ENCODE results near the gene MYH11.

MYH11 gene

DNA sequence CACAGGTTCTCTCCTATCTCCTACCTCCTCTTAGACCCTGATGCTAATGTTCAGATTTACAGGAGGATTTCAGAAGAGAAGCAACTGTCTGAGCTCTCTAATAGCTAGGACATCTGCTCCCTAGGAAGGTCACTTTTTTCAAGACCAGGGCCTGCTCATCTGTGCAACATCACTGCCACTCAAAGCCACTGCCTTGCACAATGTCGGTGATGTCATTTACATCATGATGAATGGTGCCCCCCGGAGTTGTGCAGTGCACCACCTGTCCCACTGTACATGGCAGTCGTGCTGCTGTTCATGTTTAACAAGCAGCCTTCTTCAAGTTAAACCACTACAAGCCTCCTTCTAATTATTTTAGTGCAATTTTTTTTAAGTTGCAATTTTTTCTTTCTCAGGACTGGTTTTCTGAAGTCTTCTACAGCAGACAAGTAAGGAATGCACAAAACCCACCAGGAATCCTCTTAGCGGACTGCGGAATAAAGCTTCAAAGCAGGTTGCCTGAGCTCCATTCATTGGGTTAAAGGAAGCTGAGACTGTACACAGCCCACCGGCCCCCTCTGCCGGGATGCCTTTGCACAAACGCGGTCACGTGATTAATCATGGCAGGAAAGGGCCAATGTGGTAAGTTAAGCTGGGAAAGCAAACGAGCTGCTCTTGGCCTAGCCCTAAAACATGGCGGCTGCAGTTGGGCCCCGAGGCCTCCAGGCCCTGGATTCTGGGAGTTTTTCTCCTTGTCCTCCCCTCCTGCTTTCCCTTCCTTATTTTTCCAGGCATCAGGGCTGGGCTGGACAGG is 74.1 kb downstream of the MYH11 start:
- DNase-seq (ENCODE audit: extremely low read depth, low read depth) = no peak
- TF ChIP-seq, protein P1, sequence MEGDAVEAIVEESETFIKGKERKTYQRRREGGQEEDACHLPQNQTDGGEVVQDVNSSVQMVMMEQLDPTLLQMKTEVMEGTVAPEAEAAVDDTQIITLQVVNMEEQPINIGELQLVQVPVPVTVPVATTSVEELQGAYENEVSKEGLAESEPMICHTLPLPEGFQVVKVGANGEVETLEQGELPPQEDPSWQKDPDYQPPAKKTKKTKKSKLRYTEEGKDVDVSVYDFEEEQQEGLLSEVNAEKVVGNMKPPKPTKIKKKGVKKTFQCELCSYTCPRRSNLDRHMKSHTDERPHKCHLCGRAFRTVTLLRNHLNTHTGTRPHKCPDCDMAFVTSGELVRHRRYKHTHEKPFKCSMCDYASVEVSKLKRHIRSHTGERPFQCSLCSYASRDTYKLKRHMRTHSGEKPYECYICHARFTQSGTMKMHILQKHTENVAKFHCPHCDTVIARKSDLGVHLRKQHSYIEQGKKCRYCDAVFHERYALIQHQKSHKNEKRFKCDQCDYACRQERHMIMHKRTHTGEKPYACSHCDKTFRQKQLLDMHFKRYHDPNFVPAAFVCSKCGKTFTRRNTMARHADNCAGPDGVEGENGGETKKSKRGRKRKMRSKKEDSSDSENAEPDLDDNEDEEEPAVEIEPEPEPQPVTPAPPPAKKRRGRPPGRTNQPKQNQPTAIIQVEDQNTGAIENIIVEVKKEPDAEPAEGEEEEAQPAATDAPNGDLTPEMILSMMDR (IDR thresholded peaks at IDR 0.05; ENCODE audit: low read depth, low read length) = no peak

DNA sequence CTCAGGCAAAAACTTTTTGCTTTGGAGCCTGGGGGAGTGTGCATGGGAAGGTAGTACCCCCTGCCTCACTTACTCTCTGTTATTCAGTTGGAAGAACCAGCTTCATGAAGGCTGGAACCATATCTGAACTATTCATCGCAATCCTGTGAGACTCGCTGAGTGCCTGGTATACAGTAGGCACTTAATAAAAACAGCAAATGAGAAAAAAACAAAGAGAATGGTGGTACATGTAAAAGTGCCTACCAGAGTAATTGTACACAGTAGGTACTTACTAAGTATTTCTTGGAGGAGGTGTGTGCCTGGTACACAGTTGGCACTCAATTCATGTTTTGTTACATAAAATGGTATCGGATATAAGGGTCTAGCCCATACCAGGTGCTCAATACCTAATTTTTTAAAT is 75.2 kb downstream of the MYH11 start:
- TF ChIP-seq, protein P1 (IDR thresholded peaks at IDR 0.05; ENCODE audit: low read depth, low read length) = no peak
- DNase-seq (ENCODE audit: extremely low read depth, low read depth) = no peak

DNA sequence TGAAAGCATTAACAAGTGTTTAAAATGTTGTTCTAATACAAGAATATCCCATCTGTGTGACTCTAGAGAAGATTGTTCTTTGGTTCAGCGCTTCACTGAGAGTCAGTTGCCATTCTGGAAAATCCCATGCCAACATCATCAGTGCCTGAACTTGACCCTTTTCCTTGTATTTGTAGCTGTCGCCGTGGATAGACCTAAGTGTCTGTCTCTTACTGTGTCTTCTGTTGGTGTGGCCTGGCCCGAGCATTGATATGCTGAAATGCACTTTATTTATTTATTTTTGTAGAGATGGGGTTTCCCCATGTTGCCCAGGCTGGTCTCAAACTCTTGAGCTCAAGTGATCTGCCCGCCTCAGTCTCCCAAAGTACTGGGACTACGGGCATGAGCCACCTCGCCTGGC is 76.0 kb downstream of the MYH11 start:
- TF ChIP-seq, protein P1 (IDR thresholded peaks at IDR 0.05; ENCODE audit: low read depth, low read length) = no peak
- no peak for DNase-seq (ENCODE audit: extremely low read depth, low read depth)

DNA sequence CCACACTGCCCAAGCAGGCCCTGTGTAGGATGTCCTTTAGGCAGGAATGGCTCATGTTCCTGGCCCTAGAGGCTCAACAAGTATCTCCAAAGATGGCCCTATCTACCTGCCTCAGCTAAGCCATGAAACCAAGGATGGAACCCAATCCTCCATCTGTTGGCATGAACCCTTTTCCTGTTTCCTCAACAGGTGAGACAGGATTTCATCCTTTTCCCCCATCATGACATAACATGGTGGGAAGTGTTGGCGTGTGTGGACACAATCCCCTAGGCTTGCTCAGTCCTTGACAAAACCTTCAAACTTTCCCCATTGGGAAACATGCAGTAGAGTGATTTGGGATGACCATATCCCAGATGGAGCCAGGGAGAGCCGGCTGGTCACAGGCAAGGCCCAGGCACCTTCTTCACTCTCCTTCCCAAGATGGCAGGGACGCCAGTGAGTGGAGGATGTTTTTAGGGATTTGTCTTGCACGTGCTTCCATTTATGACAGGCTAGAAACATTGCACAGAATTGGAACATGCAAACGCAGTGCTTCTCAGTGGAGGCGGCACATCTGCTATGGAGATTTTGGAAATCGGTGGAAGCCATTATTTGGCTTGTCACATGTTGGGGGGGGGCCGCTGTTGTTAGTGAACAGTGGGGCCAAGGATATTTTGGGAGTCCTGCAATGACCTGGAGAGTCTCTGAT is 77.0 kb downstream of the MYH11 start:
- TF ChIP-seq, protein P1 (IDR thresholded peaks at IDR 0.05; ENCODE audit: low read depth, low read length) = no peak

DNA sequence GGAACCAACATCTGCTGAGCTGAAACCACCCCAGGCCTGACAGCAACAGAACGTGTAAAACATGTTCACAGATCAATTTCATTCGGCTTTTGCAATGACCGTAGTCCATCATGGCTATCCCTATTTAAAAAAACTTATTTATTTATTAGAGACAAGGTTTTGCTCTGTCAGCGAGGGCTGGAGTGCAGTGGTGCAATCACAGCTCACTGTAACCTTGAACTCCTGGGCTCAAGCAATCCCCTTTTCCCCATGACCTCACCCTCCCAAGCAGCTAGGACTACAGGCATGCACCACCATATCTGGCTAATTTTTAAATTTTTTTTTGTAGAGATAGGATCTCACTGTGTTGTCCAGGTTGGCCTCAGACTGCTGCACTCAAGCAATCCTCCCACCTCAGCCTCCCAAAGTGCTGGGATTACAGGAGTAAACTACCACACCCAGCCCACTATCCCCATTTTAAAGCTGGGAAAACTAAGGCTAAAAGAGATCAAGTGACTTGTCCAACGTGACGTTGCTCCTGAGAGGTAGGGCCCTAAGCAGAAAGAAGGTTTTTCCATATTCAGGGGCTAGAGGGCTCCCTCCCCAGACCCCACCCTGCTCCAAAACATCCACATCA is 77.7 kb downstream of the MYH11 start:
- TF ChIP-seq, protein P1 (IDR thresholded peaks at IDR 0.05; ENCODE audit: low read depth, low read length) = no peak
- DNase-seq (ENCODE audit: extremely low read depth, low read depth) = no peak

More for the DNA sequence above, 77.0 kb downstream of the MYH11 start:
- no peak for DNase-seq (ENCODE audit: extremely low read depth, low read depth)

DNA sequence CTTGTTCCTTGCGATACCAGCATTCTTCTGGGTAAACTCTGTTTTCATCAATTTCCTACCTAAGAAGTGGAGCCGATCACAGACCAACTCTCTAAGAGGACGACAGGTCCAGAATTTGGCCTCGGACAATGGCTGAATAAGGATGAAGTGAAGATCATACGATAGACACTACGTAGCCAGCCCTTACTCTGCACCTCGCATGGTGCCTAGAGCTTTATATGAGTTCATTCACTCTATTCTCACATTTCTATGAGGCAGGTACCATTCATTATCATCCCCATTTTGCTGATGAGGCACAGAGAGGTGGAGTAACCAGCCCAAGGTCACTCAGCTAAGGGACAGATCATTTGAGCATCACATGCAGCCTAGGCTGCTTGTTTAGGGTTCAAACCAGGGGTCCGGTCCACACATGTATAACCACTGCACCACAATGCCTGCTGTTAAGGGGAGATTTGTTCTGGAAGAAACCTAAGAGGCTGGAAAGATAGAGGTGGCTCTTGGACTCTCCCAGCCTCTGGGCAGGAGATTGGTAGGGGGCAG is 78.6 kb downstream of the MYH11 start:
- DNase-seq (ENCODE audit: extremely low read depth, low read depth) = no peak
- TF ChIP-seq, protein P1 (IDR thresholded peaks at IDR 0.05; ENCODE audit: low read depth, low read length) = no peak

Measured in AG09319 (cell line).